Fibroblast of lung (primary cell): ENCODE results near the gene HMGCS2.

Experiments used
- CTCF ChIP-seq, 2 donors: IDR thresholded peaks in 1 of 2; conservative IDR thresholded peaks in 1 of 2; 1 replicate in 1 of 2; 2 replicates in 1 of 2; pipeline ENCODE4 v1.5.1; 2011 to 2012; ENCODE audit warnings: low read length in 2 of 2, control low read depth in 1 of 2, inconsistent platforms in 1 of 2, low read depth in 1 of 2, mild to moderate bottlenecking in 1 of 2
- EZH2 ChIP-seq: IDR thresholded peaks from 2 replicates; pipeline ENCODE4 v1.5.1; 2012; ENCODE audit warnings: low read length, control low read depth, mild to moderate bottlenecking; ENCODE audit errors: missing control alignments

DNA sequence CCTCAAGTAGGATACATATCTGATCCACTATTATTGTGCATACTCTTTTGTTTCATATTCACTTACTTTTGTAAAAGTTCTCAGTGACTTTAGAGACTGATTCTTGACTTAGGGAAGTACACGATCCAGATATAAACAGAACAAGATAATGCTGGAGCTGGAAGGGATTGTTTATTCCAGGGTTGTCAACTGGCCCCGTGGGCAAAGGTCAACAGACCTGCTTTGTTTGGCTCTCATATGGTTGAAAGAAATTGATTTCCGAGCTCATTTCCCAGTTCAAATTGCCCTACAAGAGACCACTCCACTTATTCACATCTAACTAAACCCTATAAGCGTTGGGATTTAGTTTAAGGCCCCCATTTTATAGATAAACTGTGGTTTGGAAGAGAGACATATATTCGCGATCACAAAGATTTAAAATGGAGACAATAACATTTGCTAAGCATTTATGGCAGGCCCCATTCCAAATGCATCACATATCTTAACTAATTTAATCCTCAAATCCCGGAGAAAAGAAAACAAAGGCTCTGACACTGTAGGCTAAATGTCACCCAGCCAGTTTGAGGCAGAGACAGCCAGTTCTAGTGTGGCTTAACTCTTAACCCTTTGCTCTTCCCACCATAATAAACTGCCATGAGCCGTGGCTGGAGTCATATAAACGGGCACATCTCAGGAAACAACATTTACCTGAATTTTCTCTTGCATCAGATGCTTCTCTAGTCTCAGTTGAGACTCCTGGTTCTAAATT lies 21.9 kb upstream of the HMGCS2 start:
- TF ChIP-seq EZH2 (no peak), CTCF (conservative IDR thresholded peaks at IDR 0.05 in 1 of 2, IDR thresholded peaks at IDR 0.05 in 1 of 2; ENCODE audit: low read depth in 1 of 2, low read length in 2 of 2) (no peak)
